ENCODE data around the gene OR10A6.
A peak's percentile ranks its signal among the peaks of the same experiment; 100 is the strongest.

Gene OR10A6

DNA sequence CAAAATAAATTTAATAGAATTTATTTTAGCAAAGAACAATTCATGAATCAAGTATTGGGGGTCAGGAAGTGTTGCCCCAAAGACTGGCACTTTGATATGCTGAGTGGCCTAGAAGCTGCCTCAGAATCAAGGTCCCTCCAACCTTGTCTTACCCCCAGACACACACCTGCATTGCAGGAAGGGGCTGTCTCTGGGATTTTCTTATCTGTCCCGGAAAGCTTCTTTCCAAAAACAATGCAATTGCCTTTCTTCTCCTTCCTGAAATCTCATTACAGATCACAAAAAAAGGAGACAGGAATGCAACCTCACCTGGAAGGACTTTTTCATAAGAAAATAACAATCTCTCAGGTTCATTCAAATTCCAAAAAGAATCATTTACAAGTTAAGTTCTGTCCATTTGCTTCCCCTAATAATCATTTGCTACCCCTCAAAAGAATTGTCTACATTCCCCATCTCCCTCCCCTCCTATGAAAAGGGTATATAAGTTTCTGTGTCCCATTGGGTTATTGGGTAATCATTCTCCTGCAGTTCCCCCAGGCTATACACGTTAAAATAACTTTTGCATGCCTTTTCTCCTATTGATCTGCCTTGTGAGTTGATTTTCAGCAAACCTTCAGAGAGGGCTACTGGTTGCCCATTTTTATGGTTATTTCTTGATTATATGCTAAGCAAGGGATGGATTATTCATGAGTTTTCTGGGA, 21.3 kb downstream of the OR10A6 start:
- DNase-seq = no peak

DNA sequence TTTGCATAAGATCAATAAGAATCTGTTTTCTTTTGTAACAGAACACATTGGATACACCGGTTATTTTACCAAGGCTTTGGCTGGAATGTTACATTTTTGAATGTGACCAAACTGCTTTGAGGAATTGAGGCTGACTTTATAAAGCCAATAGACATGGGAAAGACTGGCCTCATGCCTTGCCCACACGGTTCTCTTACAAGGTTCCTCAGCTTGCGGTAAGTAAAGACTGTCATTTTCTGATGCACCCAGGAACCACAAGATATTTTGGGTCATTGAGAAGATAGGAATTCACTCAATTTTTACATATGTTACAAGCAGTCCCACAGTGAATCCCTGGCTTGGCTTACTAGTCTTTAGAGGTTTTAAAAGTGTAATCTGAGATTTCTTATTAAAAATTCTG, 23.9 kb downstream of the OR10A6 start:
- no peak for DNase-seq

DNA sequence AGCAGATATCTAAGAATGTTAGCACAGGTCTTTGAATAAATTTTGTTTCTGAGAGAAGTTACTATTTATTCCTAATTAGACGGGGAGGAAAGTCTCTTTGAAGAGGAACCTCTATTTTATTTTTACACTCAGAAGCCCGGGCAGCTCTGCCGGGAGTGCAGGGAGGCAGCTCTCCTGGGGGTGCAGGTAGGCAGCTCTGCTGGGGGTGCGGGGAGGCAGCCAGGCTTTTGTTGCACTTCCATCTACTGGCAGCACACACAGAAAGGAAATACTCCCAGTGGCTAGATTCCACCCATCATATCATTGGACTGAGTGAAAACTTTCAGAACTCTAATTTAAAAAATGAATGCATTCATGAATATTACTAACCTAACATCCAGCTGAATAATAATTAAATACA, 24.6 kb downstream of the OR10A6 start:
- no peak for DNase-seq

DNA sequence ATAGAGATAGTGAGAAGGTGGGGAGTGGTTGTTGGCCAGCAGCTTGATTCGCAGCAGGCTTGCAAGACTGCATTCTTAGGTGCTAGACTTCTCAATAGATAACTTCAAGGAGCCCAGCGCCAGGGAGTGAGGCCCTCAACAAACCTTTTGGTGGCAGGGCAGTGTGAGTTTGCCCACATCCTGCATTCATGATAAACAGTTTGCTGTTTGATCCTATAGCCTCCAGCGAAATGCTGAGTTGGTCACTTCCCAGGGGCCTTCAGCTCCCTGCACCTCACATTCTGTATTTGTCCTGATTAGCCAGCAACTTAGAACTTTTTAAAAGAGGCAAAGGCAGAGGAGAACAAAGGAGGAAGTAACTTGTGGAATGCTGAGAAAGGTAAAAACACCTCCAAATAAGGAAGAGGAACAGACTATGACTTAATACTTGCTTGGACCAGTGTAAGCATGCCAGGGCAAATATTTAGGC, 25.1 kb downstream of the OR10A6 start:
- DNase-seq = no peak

DNA sequence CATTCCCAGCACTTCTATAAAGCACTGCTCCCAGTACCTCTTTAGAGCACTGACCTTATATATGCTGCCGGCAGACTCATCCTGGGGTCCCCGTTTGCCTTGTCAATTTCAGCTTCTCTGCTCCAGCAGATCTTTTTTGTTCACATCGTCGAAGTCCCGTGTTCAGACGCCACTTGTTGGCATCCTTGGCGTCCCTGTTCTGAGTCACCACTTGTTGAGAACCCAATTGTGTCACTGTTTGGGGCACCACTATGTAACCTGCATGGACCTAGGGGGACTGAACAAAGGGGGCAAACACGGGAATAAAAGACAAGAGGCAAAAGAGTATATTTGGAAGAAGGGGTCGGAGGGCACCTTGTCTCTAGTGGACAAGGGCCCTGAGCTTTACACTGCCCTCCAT, 25.5 kb downstream of the OR10A6 start:
- DNase-seq = no peak

DNA sequence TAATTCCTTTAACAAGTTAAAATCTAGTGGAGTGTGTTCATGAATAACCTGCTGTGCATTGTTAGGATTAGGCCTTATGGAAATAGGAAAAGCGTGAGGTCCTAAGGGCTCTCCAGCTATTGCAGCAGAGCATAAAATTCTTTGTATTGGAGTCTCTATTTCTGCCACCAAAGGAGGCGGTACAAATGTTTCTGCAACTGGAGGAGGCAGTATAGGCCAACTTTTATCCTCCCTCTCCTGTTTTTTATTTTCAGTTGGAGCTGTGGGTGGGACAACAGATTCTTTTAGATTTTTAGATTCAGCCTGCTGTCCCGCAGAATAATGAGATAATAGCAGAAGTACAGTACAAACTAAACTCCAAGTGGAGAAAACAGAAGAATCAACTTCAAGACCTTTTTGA, 26.2 kb downstream of the OR10A6 start:
- DNase-seq = no peak

DNA sequence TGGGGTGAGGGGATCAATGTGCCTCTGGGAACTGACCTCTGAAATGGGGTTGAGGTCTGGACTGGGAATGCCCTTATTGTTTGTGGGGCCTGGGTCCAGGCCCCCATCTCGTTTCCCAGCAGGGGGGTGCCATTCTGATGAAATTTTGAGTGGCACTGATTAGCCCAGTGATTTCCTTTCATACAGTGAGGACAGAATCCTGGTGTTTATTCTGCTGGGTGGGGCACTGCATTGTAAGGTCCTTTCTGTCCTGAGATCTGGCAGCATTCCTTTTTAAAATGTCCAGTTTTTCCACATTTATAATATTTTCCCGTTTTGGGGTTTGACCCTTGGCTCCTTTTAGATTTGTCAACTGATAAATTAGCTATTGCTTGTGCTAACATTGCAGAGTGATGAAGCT, 27.1 kb downstream of the OR10A6 start:
- no peak for DNase-seq

DNA sequence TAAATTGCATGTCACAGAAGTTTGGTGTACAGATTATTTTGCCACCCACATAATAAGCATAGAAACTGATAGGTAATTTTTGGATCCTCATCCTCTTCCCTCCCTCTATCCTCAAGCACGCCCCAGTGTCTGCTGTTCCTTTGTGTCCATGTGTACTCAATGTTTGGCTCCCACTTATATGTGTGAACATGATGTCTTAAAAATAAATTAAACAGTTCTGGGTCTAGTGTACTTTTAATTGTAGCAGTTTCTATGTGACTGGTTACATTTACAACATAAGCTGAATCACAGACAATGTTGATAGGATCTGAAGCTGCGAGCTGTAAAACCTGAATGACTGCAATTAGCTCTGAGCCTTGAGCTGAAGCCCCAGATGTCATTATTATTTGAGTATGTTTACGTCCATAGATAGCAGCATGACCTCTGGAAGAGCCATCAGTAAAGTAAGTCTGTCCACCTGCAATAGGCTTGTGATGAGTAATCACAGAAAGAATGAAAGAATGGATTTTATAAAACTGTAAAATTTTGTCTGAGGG, 29.7 kb downstream of the OR10A6 start:
- no peak for DNase-seq

DNA sequence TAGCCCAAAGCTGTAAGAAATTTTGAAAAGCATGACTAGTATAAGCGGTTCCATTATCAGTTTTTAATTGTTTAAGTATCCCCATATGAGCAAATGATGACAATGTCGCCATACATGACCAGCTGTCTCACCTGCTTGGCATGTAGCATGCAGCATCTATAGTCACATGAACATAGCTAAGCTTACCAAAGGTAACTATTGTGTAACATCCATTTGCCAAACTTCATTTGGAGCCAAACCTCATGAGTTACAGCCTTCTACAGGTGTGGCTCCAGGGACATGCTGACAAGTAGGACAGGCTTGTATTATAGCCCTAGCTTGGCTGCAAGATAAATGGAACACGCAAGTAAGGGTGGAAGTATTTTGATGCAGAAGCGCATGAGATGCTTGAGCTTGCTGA, 30.4 kb downstream of the OR10A6 start:
- DNase-seq = no peak

DNA sequence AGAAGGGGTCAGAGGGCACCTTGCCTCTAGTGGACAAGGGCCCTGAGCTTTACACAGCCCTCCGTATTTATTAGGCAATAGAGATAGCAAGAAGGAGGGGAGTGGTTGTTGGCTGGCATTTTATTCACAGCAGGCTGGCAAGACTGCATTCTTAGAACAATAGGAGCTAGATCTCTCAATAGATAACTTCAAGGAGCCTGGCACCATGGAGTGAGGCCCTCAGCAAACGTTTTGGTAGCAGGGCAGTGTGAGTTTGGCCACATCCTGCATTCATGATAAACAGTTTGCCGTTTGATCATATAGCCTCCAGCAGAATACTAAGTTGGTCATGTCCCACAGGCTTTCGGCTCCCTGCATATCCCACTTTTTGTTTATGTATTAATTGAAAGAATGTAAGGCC, 31.6 kb downstream of the OR10A6 start:
- DNase-seq = no peak

DNA sequence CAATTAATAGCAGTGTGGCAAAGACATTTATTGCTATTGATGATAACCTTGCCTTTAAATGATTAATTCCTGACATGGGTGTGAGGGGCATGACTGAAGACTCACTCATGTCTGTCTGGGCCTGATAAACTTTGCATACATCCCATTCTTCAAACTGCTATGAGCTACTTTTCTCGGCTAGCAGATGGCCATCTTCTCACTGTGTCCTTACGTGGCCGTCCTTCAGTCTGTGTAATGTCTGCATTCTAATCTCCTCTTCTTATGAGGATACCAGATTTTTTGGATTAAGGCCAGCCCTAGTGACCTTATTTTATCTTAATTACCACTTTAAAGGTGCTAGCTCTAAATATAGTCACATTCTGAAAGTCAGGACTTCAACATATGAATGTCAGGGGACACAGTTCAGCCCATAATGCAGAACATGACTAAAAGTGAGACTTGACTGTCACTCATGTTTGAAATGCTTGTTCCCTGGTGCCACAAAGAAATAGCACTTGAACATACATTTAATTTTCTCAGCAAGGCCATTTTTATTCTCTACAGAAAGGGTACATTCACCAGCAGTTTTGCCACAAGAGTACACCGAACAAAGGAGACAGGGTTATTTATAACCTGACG, 32.3 kb downstream of the OR10A6 start:
- DNase-seq = no peak

DNA sequence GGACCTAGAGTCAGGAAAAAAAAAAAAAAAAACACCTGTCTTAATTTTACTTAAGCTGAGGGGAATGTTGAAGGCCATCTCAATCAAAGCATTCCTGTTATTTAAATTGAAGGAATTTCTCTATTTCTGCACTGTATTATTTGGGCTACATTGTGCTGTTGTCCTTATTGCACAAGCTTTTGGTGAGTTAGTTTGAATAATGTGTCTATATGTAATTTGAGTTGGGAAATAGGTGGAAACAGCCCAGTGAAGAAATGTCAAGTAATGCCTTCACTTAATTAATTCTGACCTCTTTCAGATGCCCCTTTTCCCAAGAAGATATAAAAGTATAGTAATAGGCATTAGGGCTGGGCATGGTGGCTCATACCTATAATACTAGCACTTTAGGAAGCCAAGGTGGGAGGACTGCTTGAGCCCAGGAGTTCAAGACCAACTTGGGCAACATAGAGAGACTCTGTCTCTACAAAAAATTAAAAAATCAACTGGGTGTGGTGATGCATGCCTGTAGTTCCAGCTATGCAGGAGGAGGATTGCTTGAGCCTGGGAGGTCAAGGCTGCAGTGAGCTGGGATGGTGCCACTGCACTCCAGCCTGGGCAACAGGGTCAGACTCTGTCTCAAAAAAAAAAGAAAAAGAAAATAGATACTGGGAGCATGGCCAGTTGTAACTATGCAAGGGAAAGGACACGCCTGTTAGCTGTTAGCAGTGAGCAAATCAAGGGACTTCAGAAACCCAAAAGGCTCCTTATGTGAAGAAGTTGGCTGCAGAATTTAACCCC, 34.9 kb downstream of the OR10A6 start:
- no peak for DNase-seq

DNA sequence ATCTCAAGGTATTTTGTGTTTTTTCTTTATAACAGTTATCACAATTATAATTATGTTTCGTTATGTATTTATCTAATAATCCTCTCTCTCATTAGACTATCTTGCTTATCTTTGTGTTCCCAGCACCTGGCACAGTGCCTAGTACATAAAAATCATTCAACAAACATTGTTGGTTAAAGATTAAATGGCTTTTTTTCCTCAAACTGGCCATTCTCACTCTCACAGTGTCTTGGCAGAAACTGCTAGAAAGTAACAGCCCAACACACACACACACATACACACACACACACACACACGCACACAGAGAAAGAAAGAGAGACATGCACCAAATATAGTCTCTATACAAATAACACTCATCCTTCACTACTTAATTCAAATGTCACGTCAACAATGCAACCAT, 36.8 kb downstream of the OR10A6 start:
- DNase-seq = no peak

DNA sequence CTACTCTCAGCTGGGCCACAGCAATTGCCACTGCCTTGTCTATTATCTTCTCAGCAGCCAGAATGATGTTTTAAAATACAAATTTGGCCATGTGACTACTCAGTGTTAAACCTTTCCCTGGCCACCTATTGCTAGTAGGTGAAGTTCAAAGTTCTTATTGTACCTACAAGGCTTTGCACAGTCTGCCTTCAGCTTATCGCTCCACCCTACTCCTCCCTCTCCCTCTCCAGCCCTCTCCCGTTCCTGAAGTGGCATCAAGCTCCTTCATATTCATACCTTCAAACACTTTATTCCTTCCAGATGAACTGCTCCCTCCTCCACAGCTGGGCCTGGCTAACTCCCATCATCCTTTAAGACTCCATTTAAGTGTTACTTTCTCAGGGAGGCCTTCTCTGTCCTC, 37.3 kb downstream of the OR10A6 start:
- no peak for DNase-seq

DNA sequence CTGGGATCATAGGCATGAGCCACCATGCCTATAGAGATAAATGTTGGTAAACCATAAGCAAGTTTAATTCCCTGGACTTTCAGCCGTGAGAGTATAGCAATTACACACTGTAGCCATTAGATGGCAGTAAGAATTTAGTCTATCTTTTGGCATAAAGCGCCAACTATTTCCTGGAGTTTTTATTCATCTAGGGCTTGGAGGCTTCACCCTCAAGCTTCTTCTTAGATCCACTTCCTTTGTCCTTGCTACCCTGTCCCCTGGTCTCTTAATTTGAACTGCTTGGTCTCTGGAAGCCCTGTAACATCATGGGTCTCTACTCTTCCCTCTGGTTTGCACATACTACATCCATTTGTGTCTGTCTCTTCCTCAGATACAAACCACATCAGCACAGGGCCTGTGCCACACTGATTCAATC, 38.2 kb downstream of the OR10A6 start:
- peak; percentile 39 for DNase-seq

DNA sequence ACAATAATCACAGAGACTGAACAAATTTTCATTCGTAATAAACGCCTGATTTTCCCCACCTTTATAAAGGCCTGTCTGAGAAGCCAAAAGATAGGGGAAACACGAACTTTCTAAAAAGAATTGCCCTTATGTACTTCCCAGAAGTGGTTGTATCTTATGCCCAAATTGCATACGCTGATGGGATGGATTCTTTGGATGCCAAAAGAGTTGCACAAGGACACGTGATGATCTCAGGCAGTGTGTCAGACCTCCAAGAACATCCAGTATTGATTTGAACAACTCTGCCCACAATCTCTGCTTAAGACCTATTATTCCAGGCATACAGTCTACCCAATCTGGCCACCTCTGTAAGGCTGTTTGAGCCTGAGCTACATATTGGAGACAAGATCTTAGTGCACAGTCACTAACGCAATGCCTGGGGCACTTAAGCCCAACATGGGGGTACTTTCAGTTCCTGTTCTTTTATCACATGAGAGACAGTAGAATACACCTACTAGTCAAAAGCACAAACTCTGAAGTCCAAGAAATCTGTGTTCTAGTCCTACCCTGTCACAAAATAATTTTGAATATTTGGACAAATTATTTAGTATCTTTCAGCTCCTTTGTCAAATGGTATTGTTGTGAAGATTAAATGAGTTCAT, 38.9 kb downstream of the OR10A6 start:
- no peak for DNase-seq

DNA sequence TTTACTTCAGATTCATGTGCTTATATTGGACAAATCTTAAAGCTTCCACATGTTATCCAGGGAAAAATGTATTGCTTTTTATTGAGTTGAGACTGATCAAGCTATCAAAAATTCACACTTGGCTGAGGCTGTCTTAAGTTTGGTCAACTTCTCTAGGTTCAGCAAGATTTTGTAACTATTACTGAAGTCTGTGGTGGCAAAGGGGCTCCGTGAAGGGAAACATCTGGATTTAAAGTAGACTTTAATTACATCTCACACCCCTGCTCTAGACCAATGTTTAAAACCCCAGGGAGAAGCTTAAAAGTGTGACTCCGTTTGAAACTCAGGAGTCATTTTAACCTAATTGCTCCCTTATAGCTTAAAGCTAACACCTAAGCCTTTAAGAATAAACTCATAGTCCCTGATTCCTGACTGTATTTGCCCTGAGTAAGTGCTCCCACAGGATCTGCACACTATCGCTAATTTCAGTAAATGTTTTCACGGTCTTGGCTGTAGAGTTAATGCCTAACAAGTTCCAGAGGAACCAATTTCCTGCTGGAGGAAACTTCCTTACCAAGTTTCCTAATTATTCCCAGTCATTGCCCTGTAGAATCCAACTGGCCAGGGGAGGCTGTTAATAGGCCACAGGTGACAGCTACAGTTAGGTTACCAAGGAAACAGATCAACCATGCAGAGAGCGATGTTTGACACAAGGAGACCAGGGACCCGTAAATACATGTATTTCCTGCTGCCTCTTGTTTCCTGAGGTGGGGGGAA, 40.5 kb downstream of the OR10A6 start:
- DNase-seq = no peak

DNA sequence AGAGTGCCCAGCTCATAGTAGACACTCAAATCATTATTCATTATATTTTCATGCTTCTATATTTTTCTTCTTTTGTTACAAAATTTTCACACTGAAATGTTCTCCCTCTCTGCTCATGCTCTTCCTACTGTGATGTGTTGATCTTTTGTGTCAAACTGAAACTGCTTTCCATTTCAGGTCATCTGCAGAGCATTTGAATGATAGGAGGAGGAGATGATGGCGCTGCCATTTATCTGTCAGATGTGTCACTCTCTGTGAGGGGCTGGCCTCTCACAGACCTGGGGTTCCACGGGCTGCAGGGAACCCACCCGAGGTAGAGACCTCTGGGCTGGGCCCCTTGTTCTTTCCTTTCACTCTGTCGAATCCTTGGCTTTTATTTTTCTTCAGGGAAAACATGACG, 41.1 kb downstream of the OR10A6 start:
- no peak for DNase-seq

DNA sequence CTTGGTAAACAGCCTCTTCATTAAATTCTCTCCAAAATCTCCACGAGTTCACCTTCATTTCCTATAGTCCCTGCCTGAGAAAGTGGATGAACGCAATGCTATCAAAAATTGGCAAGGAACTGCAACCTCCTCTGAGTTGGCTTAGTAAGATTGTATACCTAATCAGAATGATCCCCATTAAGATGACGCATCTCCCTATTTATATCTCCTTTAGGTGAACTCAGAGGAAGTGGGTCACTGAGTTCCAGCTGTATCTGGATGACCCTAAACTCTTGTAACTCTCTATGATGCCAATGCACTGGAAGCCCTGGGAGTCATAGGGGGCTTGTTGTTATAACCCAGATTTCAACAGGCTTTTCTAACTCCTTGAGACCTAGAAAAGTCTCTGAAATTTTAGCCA, 48.2 kb downstream of the OR10A6 start:
- no peak for DNase-seq
